HepG2 (cell line): ENCODE results near the gene CNOT1. TPM values are rescaled to one million over a fixed set of nuclear protein-coding genes. Genes with fewer than 3 reads are reported as not detected.

ENCODE experiments used
- CTCF ChIP-seq: sonication (generic); formaldehyde crosslinking; IDR thresholded peaks from 2 replicates; pipeline ENCODE4 v1.5.0; 2020; ENCODE audit warnings: mild to moderate bottlenecking, missing genetic modification reagents, moderate library complexity
- ELF3 ChIP-seq: IDR thresholded peaks from 2 replicates; pipeline ENCODE4 v1.6.1; 2016; ENCODE audit warnings: missing genetic modification reagents, missing compliant biosample characterization
- ERF ChIP-seq: IDR thresholded peaks from 2 replicates; pipeline ENCODE4 v1.6.1; 2018; ENCODE audit warnings: missing biosample characterization, missing genetic modification reagents
- FOXP4 ChIP-seq: sonication (generic); formaldehyde crosslinking; IDR thresholded peaks from 2 replicates; pipeline ENCODE4 v1.4.0; 2020; ENCODE audit warnings: missing genetic modification reagents
- ISL2 ChIP-seq: sonication (generic); formaldehyde crosslinking; IDR thresholded peaks from 2 replicates; pipeline ENCODE4 v1.5.0; 2020; ENCODE audit warnings: missing genetic modification reagents
- KLF16 ChIP-seq, 2 experiments: sonication (generic) in 1 of 2; formaldehyde crosslinking in 1 of 2; IDR thresholded peaks; 2 replicates each; pipeline versions ENCODE4 v1.6.1 to v1.8.0; 2016 to 2023; ENCODE audit warnings: missing genetic modification reagents in 2 of 2, missing compliant biosample characterization in 1 of 2
- PATZ1 ChIP-seq: sonication (generic); formaldehyde crosslinking; IDR thresholded peaks from 2 replicates; pipeline ENCODE4 v1.4.0; 2020; ENCODE audit warnings: missing genetic modification reagents
- RAD21 ChIP-seq: fragments of 450-650 bp; formaldehyde crosslinking; IDR thresholded peaks from 2 replicates; pipeline ENCODE4 v1.5.0; 2020; ENCODE audit warnings: mild to moderate bottlenecking
- RFX3 ChIP-seq: IDR thresholded peaks from 2 replicates; pipeline ENCODE4 v1.6.1; 2016; ENCODE audit warnings: missing biosample characterization, missing genetic modification reagents
- RNF2 ChIP-seq: fragments of 450-650 bp; conservative IDR thresholded peaks from 2 replicates; pipeline ENCODE4 v1.6.1; 2016; ENCODE audit warnings: low read depth
- THAP11 ChIP-seq: IDR thresholded peaks from 2 replicates; pipeline ENCODE4 v1.6.1; 2016; ENCODE audit warnings: missing biosample characterization, missing genetic modification reagents
- ZNF230 ChIP-seq: sonication (generic); formaldehyde crosslinking; IDR thresholded peaks from 2 replicates; pipeline ENCODE4 v1.4.0; 2020; ENCODE audit warnings: mild to moderate bottlenecking, missing genetic modification reagents
- ZNF296 ChIP-seq: sonication (generic); formaldehyde crosslinking; conservative IDR thresholded peaks from 2 replicates; pipeline ENCODE4 v1.5.0; 2020; ENCODE audit warnings: mild to moderate bottlenecking, missing genetic modification reagents
- ZNF337 ChIP-seq: sonication (generic); formaldehyde crosslinking; IDR thresholded peaks from 2 replicates; pipeline ENCODE4 v1.5.1; 2020; ENCODE audit warnings: missing genetic modification reagents, low read depth, mild to moderate bottlenecking, borderline replicate concordance
- ZNF501 ChIP-seq: sonication (generic); formaldehyde crosslinking; IDR thresholded peaks from 2 replicates; pipeline ENCODE4 v1.5.1; 2020; ENCODE audit warnings: mild to moderate bottlenecking, moderate library complexity, missing genetic modification reagents
- ZNF747 ChIP-seq: sonication (generic); formaldehyde crosslinking; IDR thresholded peaks from 2 replicates; pipeline ENCODE4 v1.8.1; 2023; ENCODE audit warnings: missing genetic modification reagents, mild to moderate bottlenecking, borderline replicate concordance
- ZNF878 ChIP-seq: sonication (generic); formaldehyde crosslinking; IDR thresholded peaks from 2 replicates; pipeline ENCODE4 v1.8.1; 2023; ENCODE audit warnings: mild to moderate bottlenecking, missing genetic modification reagents, moderate library complexity
- polyA plus RNA-seq, 8 experiments: library from polyadenylated mRNA; depleted of rRNA in 3 of 8; stranded (reverse) in 7 of 8; unstranded in 1 of 8; fragments of >200 nt; fragmentation: Illumina TruSeq in 4 of 8; extraction: Trizol in 4 of 8; gene quantifications; 2 replicates each; pipeline versions ENCODE4 v1.2.1 to v1.2.3, GENCODE V29; 2011 to 2016; ENCODE audit warnings: low read depth in 4 of 8, missing spikeins in 1 of 8, mixed read lengths in 1 of 8; ENCODE audit not compliant: insufficient read depth in 1 of 8
- total RNA-seq, 5 experiments: library from RNA; depleted of rRNA; stranded (reverse); fragments of >200 nt; fragmentation: Illumina TruSeq; extraction: Trizol; gene quantifications; 2 replicates each; pipeline ENCODE4 v1.2.3, GENCODE V29; 2016; ENCODE audit warnings: low read depth in 1 of 5

The CNOT1 gene
- total and polyA plus RNA-seq, 2 of the 13 experiments (the other 11 are each of a cell fraction or from before 2014, with no cell fraction given): 188 to 232 TPM

GRCh38 chr16:58661199-58661830 lies 31.7 kb upstream of the CNOT1 start (continued):
- TF ChIP-seq ISL2 (CRISPR knock-in tag) (no peak), ERF (peak; percentile 54), ZNF747 (CRISPR knock-in tag) (no peak), ZNF230 (CRISPR knock-in tag) (no peak), ZNF296 (CRISPR knock-in tag) (no peak), CTCF (CRISPR knock-in tag) (peak; percentile 93), RFX3 (CRISPR knock-in tag) (no peak), ZNF337 (CRISPR knock-in tag) (no peak), ZNF878 (no peak), ZNF501 (CRISPR knock-in tag) (peak; percentile 59; the same call in 1 of the 2 replicates), THAP11 (CRISPR knock-in tag) (peak; percentile 63), RAD21 (peak; percentile 91), PATZ1 (CRISPR knock-in tag) (0 out of 2 replicates have a peak, but pooled peaks have one; percentile 24), FOXP4 (CRISPR knock-in tag) (no peak), KLF16 (CRISPR knock-in tag; IDR thresholded peaks at IDR 0.05) (peak in 1 of 2 experiments; percentile 37; a peak in 1 of 4 replicates), RNF2 (no peak), ELF3 (CRISPR knock-in tag) (peak; percentile 57)
